DOHH2 (cell line): Measurements from ENCODE around the gene NEK1.

Experiments
- EZH2phosphoT487 ChIP-seq: fragments of 200-600 bp; sonication (generic); IDR thresholded peaks from 2 replicates; pipeline ENCODE4 v1.6.1; 2017; ENCODE audit warnings: borderline replicate concordance, mild to moderate bottlenecking, antibody characterized with exemption, low read length, moderate library complexity, mixed read lengths
- TF ChIP-seq, protein P1 (sequence below): fragments of 200-600 bp; sonication (generic); IDR thresholded peaks from one replicate; pipeline ENCODE4 v1.5.1; 2014; ENCODE audit warnings: antibody characterized with exemption, mild to moderate bottlenecking, low read depth, low read length; ENCODE audit not compliant: poor library complexity, severe bottlenecking

DNA sequence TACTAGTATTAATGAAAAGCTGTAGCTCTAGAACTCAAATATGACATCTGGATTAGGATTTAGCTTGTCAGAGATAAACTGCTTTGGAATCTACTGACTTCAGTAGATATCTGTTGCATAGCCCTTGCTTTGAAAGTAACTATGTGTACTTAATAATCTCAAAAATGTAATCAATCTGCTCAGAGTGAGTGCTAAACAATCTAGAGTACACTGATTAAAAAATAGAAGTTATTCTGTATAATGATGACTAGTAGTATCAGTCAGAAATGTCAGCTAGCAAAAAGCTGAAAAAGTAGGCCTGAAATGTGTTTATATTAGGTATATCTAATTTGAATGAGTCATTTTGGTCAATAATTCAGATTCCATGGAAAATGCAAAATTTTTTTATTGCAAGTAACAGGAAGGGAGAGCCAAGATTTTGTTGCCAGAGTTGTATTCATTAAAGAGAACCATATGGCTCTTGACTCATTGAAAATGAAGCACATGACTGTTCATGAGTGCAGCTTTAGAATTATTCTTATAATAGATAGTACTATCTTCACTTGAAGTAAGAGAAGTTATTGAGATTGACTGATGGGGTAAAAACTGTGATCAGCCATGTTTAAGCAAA, 28.0 kb upstream of the NEK1 start:
- TF ChIP-seq, protein P1, sequence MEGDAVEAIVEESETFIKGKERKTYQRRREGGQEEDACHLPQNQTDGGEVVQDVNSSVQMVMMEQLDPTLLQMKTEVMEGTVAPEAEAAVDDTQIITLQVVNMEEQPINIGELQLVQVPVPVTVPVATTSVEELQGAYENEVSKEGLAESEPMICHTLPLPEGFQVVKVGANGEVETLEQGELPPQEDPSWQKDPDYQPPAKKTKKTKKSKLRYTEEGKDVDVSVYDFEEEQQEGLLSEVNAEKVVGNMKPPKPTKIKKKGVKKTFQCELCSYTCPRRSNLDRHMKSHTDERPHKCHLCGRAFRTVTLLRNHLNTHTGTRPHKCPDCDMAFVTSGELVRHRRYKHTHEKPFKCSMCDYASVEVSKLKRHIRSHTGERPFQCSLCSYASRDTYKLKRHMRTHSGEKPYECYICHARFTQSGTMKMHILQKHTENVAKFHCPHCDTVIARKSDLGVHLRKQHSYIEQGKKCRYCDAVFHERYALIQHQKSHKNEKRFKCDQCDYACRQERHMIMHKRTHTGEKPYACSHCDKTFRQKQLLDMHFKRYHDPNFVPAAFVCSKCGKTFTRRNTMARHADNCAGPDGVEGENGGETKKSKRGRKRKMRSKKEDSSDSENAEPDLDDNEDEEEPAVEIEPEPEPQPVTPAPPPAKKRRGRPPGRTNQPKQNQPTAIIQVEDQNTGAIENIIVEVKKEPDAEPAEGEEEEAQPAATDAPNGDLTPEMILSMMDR: no peak
- no peak for TF ChIP-seq EZH2phosphoT487
